Keratinocyte (primary cell): ENCODE results near the gene TUT4. TPM values are rescaled to one million over a fixed set of nuclear protein-coding genes. Genes with fewer than 3 reads are reported as not detected.
A peak's percentile ranks its signal among the peaks of the same experiment; 100 is the strongest.

Source experiments
- DNase-seq: peaks from one replicate; pipeline ENCODE4 v3.0.0-alpha.2; 2011; ENCODE audit warnings: low read depth, missing footprints, low spot score
- FAIRE-seq: peaks from 2 replicates; lab custom pipeline; 2011; peaks lifted over from hg19 to GRCh38; lab: Jason Lieb, UNC
- H2AFZ ChIP-seq: 2 replicates; pipeline ENCODE4 v1.6.0; 2012; ENCODE audit warnings: low read length, control low read depth, inconsistent platforms; ENCODE audit not compliant: control insufficient read depth
- H3K27ac ChIP-seq: 2 replicates; pipeline ENCODE4 v1.5.1; 2011; ENCODE audit warnings: low read length; ENCODE audit not compliant: control insufficient read depth, insufficient read depth
- H3K27me3 ChIP-seq: 3 replicates; pipeline ENCODE4 v1.6.0; 2011; ENCODE audit warnings: low read length; ENCODE audit not compliant: control insufficient read depth, insufficient read depth; ENCODE audit errors: extremely low read depth
- H3K36me3 ChIP-seq, 2 experiments: 2 replicates in 1 of 2; 3 replicates in 1 of 2; pipeline ENCODE4 v1.5.1; 2011; ENCODE audit warnings: low read length in 2 of 2, mild to moderate bottlenecking in 1 of 2; ENCODE audit not compliant: control insufficient read depth in 2 of 2, insufficient read depth in 2 of 2; ENCODE audit errors: extremely low read depth in 1 of 2
- H3K4me1 ChIP-seq: 3 replicates; pipeline ENCODE4 v1.5.1; 2011; ENCODE audit warnings: low read length; ENCODE audit not compliant: control insufficient read depth, insufficient read depth; ENCODE audit errors: extremely low read depth
- H3K4me2 ChIP-seq: 3 replicates; pipeline ENCODE4 v1.6.0; 2011; ENCODE audit warnings: low read depth, low read length; ENCODE audit not compliant: control insufficient read depth, insufficient read depth; ENCODE audit errors: extremely low read depth
- H3K4me3 ChIP-seq, 3 experiments: fragments of 200-600 bp in 1 of 3; sonication (generic) in 1 of 3; 2 replicates in 2 of 3; 3 replicates in 1 of 3; pipeline ENCODE4 v1.5.1; 2011 to 2016; ENCODE audit warnings: low read length in 3 of 3, mild to moderate bottlenecking in 3 of 3, control low read depth in 2 of 3, inconsistent platforms in 1 of 3, low read depth in 1 of 3, mixed read lengths in 1 of 3, mixed run types in 1 of 3, moderate library complexity in 1 of 3; ENCODE audit not compliant: control insufficient read depth in 2 of 3, insufficient read depth in 2 of 3; ENCODE audit errors: extremely low read depth in 1 of 3
- H3K79me2 ChIP-seq: 2 replicates; pipeline ENCODE4 v1.6.0; 2012; ENCODE audit warnings: low read length; ENCODE audit not compliant: control insufficient read depth, insufficient read depth
- H3K9ac ChIP-seq: 3 replicates; pipeline ENCODE4 v1.6.0; 2011; ENCODE audit warnings: low read length; ENCODE audit not compliant: control insufficient read depth, insufficient read depth; ENCODE audit errors: extremely low read depth
- H3K9me1 ChIP-seq: 3 replicates; pipeline ENCODE4 v1.6.0; 2011; ENCODE audit warnings: low read length; ENCODE audit not compliant: control insufficient read depth, insufficient read depth; ENCODE audit errors: extremely low read depth
- H3K9me3 ChIP-seq: 2 replicates; pipeline ENCODE4 v1.5.1; 2012; ENCODE audit warnings: low read depth, low read length; ENCODE audit not compliant: control insufficient read depth
- H4K20me1 ChIP-seq: 3 replicates; pipeline ENCODE4 v1.6.0; 2011; ENCODE audit warnings: low read length; ENCODE audit not compliant: control insufficient read depth, insufficient read depth; ENCODE audit errors: extremely low read depth
- CTCF ChIP-seq, 3 experiments: IDR thresholded peaks in 1 of 3; conservative IDR thresholded peaks in 1 of 3; optimal IDR thresholded peaks in 1 of 3; 2 replicates in 2 of 3; 3 replicates in 1 of 3; pipeline versions ENCODE3 to v1.5.1; 2011; ENCODE audit warnings: low read length in 3 of 3, mild to moderate bottlenecking in 3 of 3, moderate library complexity in 2 of 3, control low read depth in 1 of 3, inconsistent platforms in 1 of 3; ENCODE audit not compliant: insufficient read depth in 2 of 3; ENCODE audit errors: extremely low read depth in 1 of 3
- EZH2 ChIP-seq: IDR thresholded peaks from one replicate; pipeline ENCODE4 v1.6.1; 2012; ENCODE audit warnings: inconsistent platforms, mild to moderate bottlenecking, low read length, moderate library complexity
- dilution Hi-C: fragments of 300-500 bp; cut with MboI; formaldehyde crosslinking; loops from one replicate; pipeline ENCODE4 v1.7.0; 2020; ENCODE audit warnings: low sequenced_read_pairs; ENCODE audit not compliant: extremely low pct_ligation_motif_present
- polyA plus RNA-seq, 5 experiments: library from polyadenylated mRNA; depleted of rRNA in 3 of 5; stranded (reverse) in 3 of 5; stranded (forward) in 1 of 5; unstranded in 1 of 5; fragments of >200 nt; gene quantifications; 1 replicate in 1 of 5; 2 replicates in 3 of 5; 3 replicates in 1 of 5; pipeline versions ENCODE4 v1.2.1 to v1.2.3, GENCODE V29; 2011 to 2012; ENCODE audit warnings: missing spikeins in 2 of 5, low read depth in 1 of 5, low replicate concordance in 1 of 5

TUT4 gene
- polyA plus RNA-seq, 1 donor (not counting 4 experiments of a cell fraction or from before 2014, with no cell fraction given): 27.5 TPM

- no peak for FAIRE-seq
- no peaks in the 10 kb centered on the region for H4K20me1 ChIP-seq
- TF ChIP-seq EZH2 (no peak), CTCF (optimal IDR thresholded peaks at IDR 0.05 in 1 of 3, IDR thresholded peaks at IDR 0.05 in 1 of 3, conservative IDR thresholded peaks at IDR 0.05 in 1 of 3; ENCODE audit: extremely low read depth in 1 of 3, insufficient read depth in 2 of 3, low read length in 3 of 3) (no peak)
Observed at GRCh38 chr1:52544665-52545525, 8.0 kb downstream of the TUT4 start.

GRCh38 chr1:52542085-52542688 lies 10.7 kb downstream of the TUT4 start:
- Histone ChIP-seq H4K20me1 (no peaks in the 10 kb centered on the region), H3K27me3 (no peaks in the 10 kb centered on the region), H3K36me3 (no peaks in the 10 kb centered on the region), H3K9me3 (peaks cover 2% of the 10 kb centered on the region), H3K9me1 (no peaks in the 10 kb centered on the region), H3K27ac (no peak overlapping the region), H3K9ac (no peak overlapping the region), H3K4me2 (no peak overlapping the region), H2AFZ (no peak overlapping the region), H3K79me2 (peaks cover 56% of the 10 kb centered on the region), H3K4me3 (no peak overlapping the region), H3K4me1 (no peaks in the 10 kb centered on the region)
- DNase-seq (no peak), FAIRE-seq (peak; percentile 9)
- dilution Hi-C loops: no loop called here
- no peak for TF ChIP-seq CTCF (optimal IDR thresholded peaks at IDR 0.05 in 1 of 3, IDR thresholded peaks at IDR 0.05 in 1 of 3, conservative IDR thresholded peaks at IDR 0.05 in 1 of 3; ENCODE audit: extremely low read depth in 1 of 3, insufficient read depth in 2 of 3, low read length in 3 of 3)
- TF ChIP-seq EZH2: no peak

More at GRCh38 chr1:52544665-52545525, 8.0 kb downstream of the TUT4 start:
- Histone ChIP-seq H3K9me3 (peaks cover 2% of the 10 kb centered on the region), H3K79me2 (peaks cover 71% of the 10 kb centered on the region), H3K27me3 (no peaks in the 10 kb centered on the region), H3K9ac (no peak overlapping the region), H3K4me2 (no peak overlapping the region), H3K4me1 (peaks cover 3% of the 10 kb centered on the region), H3K27ac (no peak overlapping the region), H3K9me1 (no peaks in the 10 kb centered on the region), H2AFZ (no peak overlapping the region), H3K36me3 (no peaks in the 10 kb centered on the region), H3K4me3 (no peak overlapping the region)
- dilution Hi-C loops: no loop called here
- no peak for DNase-seq
